ENCODE data around the gene ARF1. TPM values are rescaled to one million over a fixed set of nuclear protein-coding genes. Genes with fewer than 3 reads are reported as not detected.

ARF1 gene
- total RNA-seq, 4 donors from 2014 or later = 378 to 457 (median 410) TPM

GRCh38 chr1:228036701-228037231 is 45.7 kb upstream of the ARF1 start:
- WGBS, 2 donors = 80 to 81% methylated on average over 5 to 8 of the region's 8 CpGs
- Histone ChIP-seq H3K9me3 (no peaks in the 10 kb centered on the region), H3K4me1 (peaks cover 0 to 6% of the 10 kb centered on the region in 2 donors), H3K27me3 (no peaks in the 10 kb centered on the region), H3K27ac (no peak overlapping the region), H3K36me3 (no peaks in the 10 kb centered on the region), H3K4me3 (replicated peaks in 1 of 3) (no peak overlapping the region)
- intact Hi-C loops (cut with DNase I) = no loop called here
- no peak for DNase-seq
- no peak for TF ChIP-seq POLR2A (IDR thresholded peaks at IDR 0.05)
- TF ChIP-seq CTCF (IDR thresholded peaks at IDR 0.05) = no peak

GRCh38 chr1:228037401-228038386 is 44.8 kb upstream of the ARF1 start:
- peaks cover 0 to 6% of the 10 kb centered on the region in 2 donors for H3K4me1 ChIP-seq
- no peak for TF ChIP-seq CTCF (IDR thresholded peaks at IDR 0.05)
- no peak for TF ChIP-seq POLR2A (IDR thresholded peaks at IDR 0.05)
- intact Hi-C loops (cut with DNase I) = no loop called here
- no peak overlapping the region for H3K27ac ChIP-seq
- DNase-seq = no peak
- H3K4me3 ChIP-seq (replicated peaks in 1 of 3) = no peak overlapping the region
- no peaks in the 10 kb centered on the region for H3K36me3 ChIP-seq
- 28 to 29% methylated on average over 32 to 37 of the region's 80 CpGs for WGBS, 2 donors
- H3K27me3 ChIP-seq = no peaks in the 10 kb centered on the region
- no peaks in the 10 kb centered on the region for H3K9me3 ChIP-seq

- Histone ChIP-seq H3K27me3 (no peaks in the 10 kb centered on the region), H3K4me1 (peaks cover 0 to 6% of the 10 kb centered on the region in 2 donors), H3K27ac (no peak overlapping the region), H3K4me3 (replicated peaks in 1 of 3) (no peak overlapping the region), H3K9me3 (no peaks in the 10 kb centered on the region), H3K36me3 (no peaks in the 10 kb centered on the region)
- no peak for TF ChIP-seq POLR2A (IDR thresholded peaks at IDR 0.05)
- TF ChIP-seq CTCF (IDR thresholded peaks at IDR 0.05) = no peak
- intact Hi-C loops (cut with DNase I) = no loop called here
- 91 to 93% methylated on average over 6 of the region's 11 CpGs for WGBS, 2 donors
- no peak for DNase-seq
Observed at GRCh38 chr1:228038387-228039005, 44.0 kb upstream of the ARF1 start.

DNA sequence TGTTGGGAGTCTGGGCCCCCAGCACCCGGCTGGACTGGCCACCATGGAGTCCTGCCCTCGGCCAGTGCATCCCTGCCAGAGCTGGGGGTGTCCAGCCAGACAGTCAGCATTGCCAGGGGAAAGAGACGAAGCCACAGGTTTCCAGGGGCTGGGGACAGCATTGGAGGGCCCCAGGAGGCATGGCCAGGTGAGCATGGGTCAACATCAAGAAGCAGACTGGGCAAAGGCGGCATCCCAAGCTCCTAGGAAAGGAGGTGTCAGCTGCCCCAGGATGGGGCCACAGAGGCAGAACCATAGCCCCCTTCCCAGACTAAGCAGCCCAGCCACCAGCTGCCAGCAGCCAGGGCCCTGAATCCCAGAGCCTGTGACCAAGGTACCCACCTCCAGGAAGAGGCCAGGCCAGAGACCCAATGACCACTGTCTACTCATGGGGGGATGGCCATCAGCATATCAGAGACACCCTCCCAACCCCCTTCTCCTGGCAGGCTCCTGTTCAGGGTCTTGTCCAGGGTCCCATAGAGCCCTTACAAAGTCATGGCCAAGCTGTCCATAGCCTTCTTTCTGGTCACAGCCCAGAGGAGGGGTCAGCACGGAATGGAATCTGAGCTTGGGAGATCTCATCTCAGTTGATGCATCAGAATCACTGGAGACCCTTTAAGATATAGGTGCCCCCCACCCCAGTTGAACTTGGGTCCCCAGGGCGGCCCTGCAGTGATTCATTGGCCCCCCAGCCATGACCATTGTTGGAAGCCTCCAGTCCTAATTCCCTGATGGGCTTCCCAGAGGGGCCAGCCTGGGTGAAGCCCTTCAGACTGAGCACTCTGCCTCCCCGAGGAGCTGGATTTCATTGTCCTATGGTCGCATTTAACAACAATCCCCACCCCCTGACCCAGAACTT is 43.3 kb upstream of the ARF1 start:
- H3K4me1 ChIP-seq = peaks cover 6 to 8% of the 10 kb centered on the region in 2 donors
- H3K27ac ChIP-seq = no peak overlapping the region
- H3K27me3 ChIP-seq = no peaks in the 10 kb centered on the region
- no peaks in the 10 kb centered on the region for H3K9me3 ChIP-seq
- H3K36me3 ChIP-seq = no peaks in the 10 kb centered on the region
- intact Hi-C loops (cut with DNase I) = no loop called here
- H3K4me3 ChIP-seq (replicated peaks in 1 of 3) = no peak overlapping the region
- no peak for TF ChIP-seq POLR2A (IDR thresholded peaks at IDR 0.05)
- no peak for TF ChIP-seq CTCF (IDR thresholded peaks at IDR 0.05)
- DNase-seq = no peak
- 82 to 92% methylated on average over 2 to 7 of the region's 8 CpGs for WGBS, 2 donors
